Gastroesophageal sphincter (tissue), 3 donors: ENCODE measurements around the gene TMEM117.
A peak's percentile ranks its signal among the peaks of the same experiment; 100 is the strongest.

Experiments
- POLR2AphosphoS5 ChIP-seq: sonication (generic); formaldehyde crosslinking; IDR thresholded peaks from one replicate; pipeline ENCODE4 v1.6.1; 2017; ENCODE audit warnings: antibody characterized with exemption
- TF ChIP-seq, protein P1 (sequence below), 4 experiments: fragments of 200-600 bp in 2 of 4; fragments of 450-650 bp in 2 of 4; sonication (generic) in 1 of 4; IDR thresholded peaks; one replicate each; pipeline ENCODE4 v1.5.1; 2017 to 2019; ENCODE audit warnings: antibody characterized with exemption in 4 of 4, mild to moderate bottlenecking in 2 of 4, moderate library complexity in 2 of 4

DNA sequence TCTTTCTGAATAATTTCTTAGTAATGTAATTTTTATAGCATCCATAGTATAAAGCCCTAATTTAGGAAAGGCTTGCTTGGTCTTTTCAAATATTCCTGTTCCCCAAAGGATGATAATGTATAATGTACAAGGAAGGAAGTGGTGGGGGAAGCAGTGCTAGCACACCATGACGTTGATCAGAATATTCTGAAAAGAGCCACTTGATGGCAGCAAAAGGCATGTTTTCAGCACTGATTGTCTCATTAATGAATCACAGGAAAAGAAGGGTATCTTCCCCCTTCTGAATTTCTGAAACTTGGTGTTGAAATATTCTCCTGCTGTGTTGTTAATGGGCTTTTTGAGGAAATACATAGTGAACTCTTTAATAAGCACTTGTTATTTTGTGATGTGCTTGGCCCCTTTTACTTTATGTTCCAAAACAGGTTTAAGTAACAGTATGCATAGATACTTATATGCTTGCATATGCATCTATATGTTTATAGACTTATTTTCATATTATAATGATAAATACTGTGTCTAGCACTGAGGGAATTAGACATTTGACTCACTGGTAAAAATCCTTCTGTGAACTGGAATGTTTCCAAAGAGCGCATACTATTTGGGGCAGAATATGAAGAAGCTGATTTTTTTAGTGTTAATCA is 122.0 kb downstream of the TMEM117 start:
- TF ChIP-seq, protein P1, sequence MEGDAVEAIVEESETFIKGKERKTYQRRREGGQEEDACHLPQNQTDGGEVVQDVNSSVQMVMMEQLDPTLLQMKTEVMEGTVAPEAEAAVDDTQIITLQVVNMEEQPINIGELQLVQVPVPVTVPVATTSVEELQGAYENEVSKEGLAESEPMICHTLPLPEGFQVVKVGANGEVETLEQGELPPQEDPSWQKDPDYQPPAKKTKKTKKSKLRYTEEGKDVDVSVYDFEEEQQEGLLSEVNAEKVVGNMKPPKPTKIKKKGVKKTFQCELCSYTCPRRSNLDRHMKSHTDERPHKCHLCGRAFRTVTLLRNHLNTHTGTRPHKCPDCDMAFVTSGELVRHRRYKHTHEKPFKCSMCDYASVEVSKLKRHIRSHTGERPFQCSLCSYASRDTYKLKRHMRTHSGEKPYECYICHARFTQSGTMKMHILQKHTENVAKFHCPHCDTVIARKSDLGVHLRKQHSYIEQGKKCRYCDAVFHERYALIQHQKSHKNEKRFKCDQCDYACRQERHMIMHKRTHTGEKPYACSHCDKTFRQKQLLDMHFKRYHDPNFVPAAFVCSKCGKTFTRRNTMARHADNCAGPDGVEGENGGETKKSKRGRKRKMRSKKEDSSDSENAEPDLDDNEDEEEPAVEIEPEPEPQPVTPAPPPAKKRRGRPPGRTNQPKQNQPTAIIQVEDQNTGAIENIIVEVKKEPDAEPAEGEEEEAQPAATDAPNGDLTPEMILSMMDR (IDR thresholded peaks at IDR 0.05), result peak in 2 of 4 experiments; percentile 34 to 35
- no peak for TF ChIP-seq POLR2AphosphoS5
